ENCODE measurements around the gene MFSD11. TPM values are rescaled to one million over a fixed set of nuclear protein-coding genes. Genes with fewer than 3 reads are reported as not detected.

The MFSD11 gene
- total RNA-seq, 1 donor from 2014 or later, result 23.6 TPM

GRCh38 chr17:76725580-76726230 is 12.2 kb upstream of the MFSD11 start:
- intact Hi-C loops (cut with micrococcal nuclease), result loop anchor here (1.0 to 2.0 kb wide), 4 partner anchors 10 to 211 kb away; partner anchors contain the start of gene SRSF2

GRCh38 chr17:76726231-76726775 is 11.6 kb upstream of the MFSD11 start, which contains the start of gene JMJD6:
JMJD6 (minus strand) TSS chr17:76726606; CDS start chr17:76726475, 131 bp downstream.
- intact Hi-C loops (cut with micrococcal nuclease), result loop anchor here (1.0 to 2.0 kb wide), 4 partner anchors 11 to 212 kb away; partner anchors contain the start of gene SRSF2

- intact Hi-C loops (cut with micrococcal nuclease), result loop anchor here (1.0 to 2.0 kb wide), 4 partner anchors 10 to 212 kb away; partner anchors contain the start of gene SRSF2
These were observed 10.9 kb upstream of the MFSD11 start, which contains the start of gene METTL23 for GRCh38 chr17:76726776-76727718. METTL23 (plus strand) TSS chr17:76726839; CDS start chr17:76729711, 2,872 bp downstream.

- intact Hi-C loops (cut with micrococcal nuclease), result loop anchor here (2.0 kb wide), 1 partner anchor 213 kb away; no protein-coding TSS in a partner anchor
These were observed 10.0 kb upstream of the MFSD11 start for GRCh38 chr17:76727745-76728456.

GRCh38 chr17:76731800-76732733 is 5.9 kb upstream of the MFSD11 start:
- intact Hi-C loops (cut with micrococcal nuclease), result loop anchor here (5.0 kb wide), 1 partner anchor 720 kb away; no protein-coding TSS in a partner anchor

- intact Hi-C loops (cut with micrococcal nuclease), result loop anchor here (5.0 kb wide), 1 partner anchor 719 kb away; no protein-coding TSS in a partner anchor
These were observed 4.9 kb upstream of the MFSD11 start for GRCh38 chr17:76732734-76733617.

- intact Hi-C loops (cut with micrococcal nuclease), result loop anchor here (5.0 kb wide), 1 partner anchor 719 kb away; no protein-coding TSS in a partner anchor
These were observed 4.3 kb upstream of the MFSD11 start for GRCh38 chr17:76733618-76733957.

GRCh38 chr17:76734080-76734840 is 3.7 kb upstream of the MFSD11 start:
- intact Hi-C loops (cut with micrococcal nuclease), result loop anchor here (5.0 kb wide), 1 partner anchor 718 kb away; no protein-coding TSS in a partner anchor

- intact Hi-C loops (cut with micrococcal nuclease), result loop anchor here (5.0 kb wide), 5 partner anchors 57 to 1397 kb away; partner anchors contain the start of genes SEC14L1, TMC8 and UBALD2
These were observed 2.9 kb upstream of the MFSD11 start for GRCh38 chr17:76735006-76735405.

- intact Hi-C loops (cut with micrococcal nuclease), result loop anchor here (5.0 kb wide), 5 partner anchors 57 to 1397 kb away; partner anchors contain the start of genes SEC14L1, TMC8 and UBALD2
These were observed 2.2 kb upstream of the MFSD11 start for GRCh38 chr17:76735586-76736348.

GRCh38 chr17:76736349-76737081 is 1.4 kb upstream of the MFSD11 start:
- intact Hi-C loops (cut with micrococcal nuclease), result loop anchor here (1.0 to 5.0 kb wide), 8 partner anchors 10 to 1396 kb away; partner anchors contain the start of genes JMJD6, METTL23, SEC14L1 and TMC8

- intact Hi-C loops (cut with micrococcal nuclease), result loop anchor here (1.0 to 5.0 kb wide), 8 partner anchors 11 to 1395 kb away; partner anchors contain the start of genes JMJD6, METTL23, SEC14L1 and TMC8
These were observed 740 bp upstream of the MFSD11 start, which contains the start of gene SRSF2 for GRCh38 chr17:76737082-76737675. SRSF2 (minus strand) TSS chr17:76737331; CDS start chr17:76737160, 171 bp downstream.

- intact Hi-C loops (cut with micrococcal nuclease), result loop anchor here (1.0 to 5.0 kb wide), 6 partner anchors 15 to 1394 kb away; partner anchors contain the start of genes SEC14L1, TMC8 and UBALD2
These were observed 540 bp downstream of the MFSD11 start for GRCh38 chr17:76738468-76738850.

GRCh38 chr17:76739568-76740115 is 1.7 kb downstream of the MFSD11 start:
- intact Hi-C loops (cut with micrococcal nuclease), result loop anchor here (5.0 kb wide), 5 partner anchors 53 to 1393 kb away; partner anchors contain the start of genes SEC14L1, TMC8 and UBALD2

Data from T-helper 2 cell treated with Interferon-gamma antibody and Interleukin-4, amounts not matched to agents 100 ng/mL and 5 ng/mL, for 36 hours (primary cell).